ENCODE measurements around the gene ZNF429.
"Not testable (repeated sequence)": the region's sequence is repeated elsewhere in the genome, so short reads cannot be mapped to it uniquely, and the experiment has no call there.

ZNF429 gene

GRCh38 chr19:21496876-21497275, 8.5 kb upstream of the ZNF429 start:
- TF ChIP-seq EZH2phosphoT487 (IDR thresholded peaks at IDR 0.05; ENCODE audit: low read length), result no peak
- no peak for TF ChIP-seq EZH2 (optimal IDR thresholded peaks at IDR 0.05; ENCODE audit: low read depth, low read length)
- no peak for TF ChIP-seq CTCF (IDR thresholded peaks at IDR 0.05; ENCODE audit: low read length)

GRCh38 chr19:21498651-21499050, 6.8 kb upstream of the ZNF429 start:
- no peaks in the 10 kb centered on the region for H3K79me2 ChIP-seq (ENCODE audit: low read length)
- H3K27me3 ChIP-seq (replicated peaks; ENCODE audit: insufficient read depth, low read length), result no peaks in the 10 kb centered on the region
- H3K9ac ChIP-seq (ENCODE audit: low read length), result no peak overlapping the region
- H3K36me3 ChIP-seq (replicated peaks; ENCODE audit: insufficient read depth, low read length), result no peaks in the 10 kb centered on the region
- H4K20me1 ChIP-seq (ENCODE audit: insufficient read depth, low read length), result no peaks in the 10 kb centered on the region
- no peaks in the 10 kb centered on the region for H3K4me1 ChIP-seq (ENCODE audit: low read length)
- H3F3A ChIP-seq (ENCODE audit: insufficient read depth, low read length), result no peaks in the 10 kb centered on the region
- H3K9me2 ChIP-seq (replicated peaks; ENCODE audit: insufficient read depth, low read length), result no peaks in the 10 kb centered on the region
- no peak overlapping the region for H2AFZ ChIP-seq (ENCODE audit: low read length)
- H3K27ac ChIP-seq (ENCODE audit: low read length), result no peak overlapping the region
- DNase-seq, result no peak
- no peak overlapping the region for H3K4me2 ChIP-seq (ENCODE audit: low read depth, low read length)
- no peak overlapping the region for H3K4me3 ChIP-seq (ENCODE audit: low read length)
- no peak for TF ChIP-seq CTCF (IDR thresholded peaks at IDR 0.05; ENCODE audit: low read length)
- TF ChIP-seq EZH2 (optimal IDR thresholded peaks at IDR 0.05; ENCODE audit: low read depth, low read length), result no peak
- no peak for TF ChIP-seq EZH2phosphoT487 (IDR thresholded peaks at IDR 0.05; ENCODE audit: low read length)
- no peaks in the 10 kb centered on the region for H3K9me3 ChIP-seq (replicated peaks; ENCODE audit: insufficient read depth, low read length)

More at GRCh38 chr19:21496876-21497275, 8.5 kb upstream of the ZNF429 start:
- H3F3A ChIP-seq (ENCODE audit: insufficient read depth, low read length), result no peaks in the 10 kb centered on the region
- H3K4me3 ChIP-seq (ENCODE audit: low read length), result no peak overlapping the region
- DNase-seq, result no peak
- no peaks in the 10 kb centered on the region for H3K9me3 ChIP-seq (replicated peaks; ENCODE audit: insufficient read depth, low read length)
- H3K79me2 ChIP-seq (ENCODE audit: low read length), result no peaks in the 10 kb centered on the region
- no peak overlapping the region for H3K9ac ChIP-seq (ENCODE audit: low read length)
- H3K27ac ChIP-seq (ENCODE audit: low read length), result no peak overlapping the region
- no peaks in the 10 kb centered on the region for H4K20me1 ChIP-seq (ENCODE audit: insufficient read depth, low read length)
- no peaks in the 10 kb centered on the region for H3K9me2 ChIP-seq (replicated peaks; ENCODE audit: insufficient read depth, low read length)
- no peak overlapping the region for H2AFZ ChIP-seq (ENCODE audit: low read length)
- H3K4me2 ChIP-seq (ENCODE audit: low read depth, low read length), result no peak overlapping the region
- no peaks in the 10 kb centered on the region for H3K4me1 ChIP-seq (ENCODE audit: low read length)
- H3K27me3 ChIP-seq (replicated peaks; ENCODE audit: insufficient read depth, low read length), result no peaks in the 10 kb centered on the region
- H3K36me3 ChIP-seq (replicated peaks; ENCODE audit: insufficient read depth, low read length), result no peaks in the 10 kb centered on the region

- Histone ChIP-seq H3K9me2 (replicated peaks; ENCODE audit: insufficient read depth, low read length) (no peaks in the 10 kb centered on the region), H2AFZ (ENCODE audit: low read length) (no peak overlapping the region), H3K27ac (ENCODE audit: low read length) (no peak overlapping the region), H3K27me3 (replicated peaks; ENCODE audit: insufficient read depth, low read length) (no peaks in the 10 kb centered on the region), H3F3A (ENCODE audit: insufficient read depth, low read length) (no peaks in the 10 kb centered on the region), H3K4me2 (ENCODE audit: low read depth, low read length) (no peak overlapping the region), H4K20me1 (ENCODE audit: insufficient read depth, low read length) (no peaks in the 10 kb centered on the region), H3K9me3 (replicated peaks; ENCODE audit: insufficient read depth, low read length) (no peaks in the 10 kb centered on the region), H3K4me3 (ENCODE audit: low read length) (no peak overlapping the region), H3K36me3 (replicated peaks; ENCODE audit: insufficient read depth, low read length) (no peaks in the 10 kb centered on the region), H3K9ac (ENCODE audit: low read length) (no peak overlapping the region), H3K4me1 (ENCODE audit: low read length) (no peaks in the 10 kb centered on the region), H3K79me2 (ENCODE audit: low read length) (no peaks in the 10 kb centered on the region)
- DNase-seq, result no peak
- TF ChIP-seq EZH2 (optimal IDR thresholded peaks at IDR 0.05; ENCODE audit: low read depth, low read length) (no peak), CTCF (IDR thresholded peaks at IDR 0.05; ENCODE audit: low read length) (no peak), EZH2phosphoT487 (IDR thresholded peaks at IDR 0.05; ENCODE audit: low read length) (no peak)
Measured at GRCh38 chr19:21508198-21508597, 2.8 kb downstream of the ZNF429 start.

GRCh38 chr19:21511058-21511457, 5.7 kb downstream of the ZNF429 start:
- not testable (repeated sequence) for H3K36me3 ChIP-seq (replicated peaks; ENCODE audit: insufficient read depth, low read length)

GRCh38 chr19:21512609-21513008, 7.2 kb downstream of the ZNF429 start:
- H3K79me2 ChIP-seq (ENCODE audit: low read length); H3K9me3 ChIP-seq (replicated peaks; ENCODE audit: insufficient read depth, low read length): not testable (repeated sequence)

More at GRCh38 chr19:21511058-21511457, 5.7 kb downstream of the ZNF429 start:
- not testable (repeated sequence) for H3K9me2 ChIP-seq (replicated peaks; ENCODE audit: insufficient read depth, low read length); H3K27ac ChIP-seq (ENCODE audit: low read length); DNase-seq; H3F3A ChIP-seq (ENCODE audit: insufficient read depth, low read length); H3K79me2 ChIP-seq (ENCODE audit: low read length); H3K9me3 ChIP-seq (replicated peaks; ENCODE audit: insufficient read depth, low read length); H2AFZ ChIP-seq (ENCODE audit: low read length); H3K27me3 ChIP-seq (replicated peaks; ENCODE audit: insufficient read depth, low read length); H3K4me2 ChIP-seq (ENCODE audit: low read depth, low read length); H3K4me3 ChIP-seq (ENCODE audit: low read length); H4K20me1 ChIP-seq (ENCODE audit: insufficient read depth, low read length); H3K4me1 ChIP-seq (ENCODE audit: low read length); H3K9ac ChIP-seq (ENCODE audit: low read length)

More at GRCh38 chr19:21512609-21513008, 7.2 kb downstream of the ZNF429 start:
- not testable (repeated sequence) for H3K9me2 ChIP-seq (replicated peaks; ENCODE audit: insufficient read depth, low read length); H3K9ac ChIP-seq (ENCODE audit: low read length); H3K27me3 ChIP-seq (replicated peaks; ENCODE audit: insufficient read depth, low read length); H3F3A ChIP-seq (ENCODE audit: insufficient read depth, low read length); H2AFZ ChIP-seq (ENCODE audit: low read length); H3K4me3 ChIP-seq (ENCODE audit: low read length); H3K27ac ChIP-seq (ENCODE audit: low read length); DNase-seq; H4K20me1 ChIP-seq (ENCODE audit: insufficient read depth, low read length); H3K36me3 ChIP-seq (replicated peaks; ENCODE audit: insufficient read depth, low read length); H3K4me1 ChIP-seq (ENCODE audit: low read length); H3K4me2 ChIP-seq (ENCODE audit: low read depth, low read length)

Measured in MM.1S (cell line).